Panc1 (cell line): ENCODE measurements around the gene PAOX.

Experiments used
- POLR2AphosphoS5 ChIP-seq: IDR thresholded peaks from 2 replicates; pipeline ENCODE4 v1.6.1; 2012; ENCODE audit warnings: mild to moderate bottlenecking, low read depth, low read length, moderate library complexity
- TF ChIP-seq, protein P1 (sequence below): fragments of 450-650 bp; IDR thresholded peaks from 2 replicates; pipeline ENCODE4 v1.5.1; 2017; ENCODE audit warnings: mild to moderate bottlenecking
- TF ChIP-seq, protein P2 (sequence below), 2 experiments: IDR thresholded peaks; 2 replicates each; pipeline ENCODE4 v1.6.1; 2011 to 2012; ENCODE audit warnings: low read depth in 2 of 2, control low read depth in 1 of 2, low read length in 1 of 2, mild to moderate bottlenecking in 1 of 2, moderate library complexity in 1 of 2; ENCODE audit not compliant: insufficient read depth in 1 of 2

DNA sequence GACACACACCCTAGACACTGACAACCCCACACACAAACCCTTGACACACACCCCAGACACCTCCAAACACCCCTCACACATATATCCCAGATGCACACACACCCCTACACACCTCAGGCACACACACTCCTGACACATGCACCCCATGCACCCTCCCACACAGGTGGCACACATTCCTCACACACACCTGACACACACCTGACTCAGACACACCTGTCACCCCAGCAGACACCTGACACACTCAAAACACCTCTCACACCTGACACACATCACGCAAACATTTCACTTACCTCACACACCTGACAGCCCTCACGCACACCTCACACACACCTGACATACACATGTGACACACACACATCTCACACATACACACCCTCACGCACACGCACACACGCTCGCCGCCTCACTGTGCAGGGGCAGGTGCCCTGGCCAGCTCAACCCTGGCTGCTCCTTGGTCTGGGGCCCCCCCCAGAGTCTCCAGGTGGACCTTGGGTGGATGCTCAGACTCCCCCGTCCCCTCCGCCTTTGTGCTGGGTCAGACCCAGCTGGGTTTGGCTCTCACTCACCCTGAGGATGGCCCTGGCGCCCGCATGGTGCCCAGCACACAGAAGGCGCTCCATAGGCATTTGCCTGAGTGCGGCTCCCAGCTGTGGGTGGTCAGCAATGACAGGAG is 39.2 kb upstream of the PAOX start:
- TF ChIP-seq POLR2AphosphoS5: no peak
- TF ChIP-seq, protein P1, sequence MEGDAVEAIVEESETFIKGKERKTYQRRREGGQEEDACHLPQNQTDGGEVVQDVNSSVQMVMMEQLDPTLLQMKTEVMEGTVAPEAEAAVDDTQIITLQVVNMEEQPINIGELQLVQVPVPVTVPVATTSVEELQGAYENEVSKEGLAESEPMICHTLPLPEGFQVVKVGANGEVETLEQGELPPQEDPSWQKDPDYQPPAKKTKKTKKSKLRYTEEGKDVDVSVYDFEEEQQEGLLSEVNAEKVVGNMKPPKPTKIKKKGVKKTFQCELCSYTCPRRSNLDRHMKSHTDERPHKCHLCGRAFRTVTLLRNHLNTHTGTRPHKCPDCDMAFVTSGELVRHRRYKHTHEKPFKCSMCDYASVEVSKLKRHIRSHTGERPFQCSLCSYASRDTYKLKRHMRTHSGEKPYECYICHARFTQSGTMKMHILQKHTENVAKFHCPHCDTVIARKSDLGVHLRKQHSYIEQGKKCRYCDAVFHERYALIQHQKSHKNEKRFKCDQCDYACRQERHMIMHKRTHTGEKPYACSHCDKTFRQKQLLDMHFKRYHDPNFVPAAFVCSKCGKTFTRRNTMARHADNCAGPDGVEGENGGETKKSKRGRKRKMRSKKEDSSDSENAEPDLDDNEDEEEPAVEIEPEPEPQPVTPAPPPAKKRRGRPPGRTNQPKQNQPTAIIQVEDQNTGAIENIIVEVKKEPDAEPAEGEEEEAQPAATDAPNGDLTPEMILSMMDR: no peak
- TF ChIP-seq, protein P2, sequence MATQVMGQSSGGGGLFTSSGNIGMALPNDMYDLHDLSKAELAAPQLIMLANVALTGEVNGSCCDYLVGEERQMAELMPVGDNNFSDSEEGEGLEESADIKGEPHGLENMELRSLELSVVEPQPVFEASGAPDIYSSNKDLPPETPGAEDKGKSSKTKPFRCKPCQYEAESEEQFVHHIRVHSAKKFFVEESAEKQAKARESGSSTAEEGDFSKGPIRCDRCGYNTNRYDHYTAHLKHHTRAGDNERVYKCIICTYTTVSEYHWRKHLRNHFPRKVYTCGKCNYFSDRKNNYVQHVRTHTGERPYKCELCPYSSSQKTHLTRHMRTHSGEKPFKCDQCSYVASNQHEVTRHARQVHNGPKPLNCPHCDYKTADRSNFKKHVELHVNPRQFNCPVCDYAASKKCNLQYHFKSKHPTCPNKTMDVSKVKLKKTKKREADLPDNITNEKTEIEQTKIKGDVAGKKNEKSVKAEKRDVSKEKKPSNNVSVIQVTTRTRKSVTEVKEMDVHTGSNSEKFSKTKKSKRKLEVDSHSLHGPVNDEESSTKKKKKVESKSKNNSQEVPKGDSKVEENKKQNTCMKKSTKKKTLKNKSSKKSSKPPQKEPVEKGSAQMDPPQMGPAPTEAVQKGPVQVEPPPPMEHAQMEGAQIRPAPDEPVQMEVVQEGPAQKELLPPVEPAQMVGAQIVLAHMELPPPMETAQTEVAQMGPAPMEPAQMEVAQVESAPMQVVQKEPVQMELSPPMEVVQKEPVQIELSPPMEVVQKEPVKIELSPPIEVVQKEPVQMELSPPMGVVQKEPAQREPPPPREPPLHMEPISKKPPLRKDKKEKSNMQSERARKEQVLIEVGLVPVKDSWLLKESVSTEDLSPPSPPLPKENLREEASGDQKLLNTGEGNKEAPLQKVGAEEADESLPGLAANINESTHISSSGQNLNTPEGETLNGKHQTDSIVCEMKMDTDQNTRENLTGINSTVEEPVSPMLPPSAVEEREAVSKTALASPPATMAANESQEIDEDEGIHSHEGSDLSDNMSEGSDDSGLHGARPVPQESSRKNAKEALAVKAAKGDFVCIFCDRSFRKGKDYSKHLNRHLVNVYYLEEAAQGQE (IDR thresholded peaks at IDR 0.05; ENCODE audit: insufficient read depth in 1 of 2, low read depth in 2 of 2, low read length in 1 of 2): no peak
